Neural cell (in vitro differentiated cells): ENCODE measurements around the gene RNPEP. TPM values are rescaled to one million over a fixed set of nuclear protein-coding genes. Genes with fewer than 3 reads are reported as not detected.
"Not testable (repeated sequence)": the region's sequence is repeated elsewhere in the genome, so short reads cannot be mapped to it uniquely, and the experiment has no call there.

Source experiments
- H2AFZ ChIP-seq: fragments of 200-600, 300-800 bp; sonication (generic), shearing (Covaris generic); 2 replicates; pipeline ENCODE4 v1.6.0; 2014; ENCODE audit warnings: low read depth, mild to moderate bottlenecking, antibody characterized with exemption, low read length, moderate library complexity
- H3F3A ChIP-seq: fragments of 200-600 bp; shearing (Covaris generic); 2 replicates; pipeline ENCODE4 v1.6.1; 2016; ENCODE audit warnings: mild to moderate bottlenecking, moderate library complexity, mixed read lengths, antibody characterized with exemption, low read length; ENCODE audit not compliant: insufficient read depth, poor library complexity, severe bottlenecking
- H3K27ac ChIP-seq: fragments of 200-600, 300-800 bp; sonication (generic), shearing (Covaris generic); 2 replicates; pipeline ENCODE4 v1.5.1; 2014; ENCODE audit warnings: mild to moderate bottlenecking, low read length, moderate library complexity
- H3K27me3 ChIP-seq: fragments of 300-800, 200-600 bp; sonication (generic), shearing (Covaris generic); 2 replicates; pipeline ENCODE4 v1.6.0; 2014; ENCODE audit warnings: mild to moderate bottlenecking, low read depth, low read length, moderate library complexity; ENCODE audit not compliant: insufficient read depth
- H3K36me3 ChIP-seq: fragments of 300-800, 200-600 bp; sonication (generic), shearing (Covaris generic); 2 replicates; pipeline ENCODE4 v1.5.1; 2014; ENCODE audit warnings: mild to moderate bottlenecking, antibody characterized with exemption, low read length, moderate library complexity; ENCODE audit not compliant: insufficient read depth
- H3K4me2 ChIP-seq: fragments of 300-800, 200-600 bp; sonication (generic), shearing (Covaris generic); 2 replicates; pipeline ENCODE4 v1.6.0; 2014; ENCODE audit warnings: mild to moderate bottlenecking, low read length
- H3K4me3 ChIP-seq: fragments of 300-800, 200-600 bp; sonication (generic), shearing (Covaris generic); 2 replicates; pipeline ENCODE4 v1.5.1; 2014; ENCODE audit warnings: mild to moderate bottlenecking, low read length, moderate library complexity
- H3K79me2 ChIP-seq: fragments of 200-600 bp; shearing (Covaris generic); replicated peaks from 2 replicates; pipeline ENCODE4 v1.6.0; 2014; ENCODE audit warnings: mild to moderate bottlenecking, low read length, moderate library complexity; ENCODE audit not compliant: insufficient read depth
- H3K9ac ChIP-seq: fragments of 300-800, 200-600 bp; sonication (generic), shearing (Covaris generic); 2 replicates; pipeline ENCODE4 v1.6.1; 2016; ENCODE audit warnings: mild to moderate bottlenecking, low read length, mixed read lengths
- H3K9me2 ChIP-seq: fragments of 200-600 bp; shearing (Covaris generic); 2 replicates; pipeline ENCODE4 v1.6.1; 2016; ENCODE audit warnings: mild to moderate bottlenecking, low read length, mixed read lengths; ENCODE audit not compliant: insufficient read depth
- H3K9me3 ChIP-seq: fragments of 200-600, 300-800 bp; sonication (generic), shearing (Covaris generic); 2 replicates; pipeline ENCODE4 v1.6.1; 2016; ENCODE audit warnings: mild to moderate bottlenecking, mixed run types, low read length, moderate library complexity, mixed read lengths
- H4K20me1 ChIP-seq: fragments of 200-600 bp; shearing (Covaris generic); 2 replicates; pipeline ENCODE4 v1.6.1; 2016; ENCODE audit warnings: mild to moderate bottlenecking, mixed run types; ENCODE audit not compliant: insufficient read depth
- EP300 ChIP-seq: fragments of 450-650 bp; conservative IDR thresholded peaks from 2 replicates; pipeline ENCODE4 v1.6.1; 2014; ENCODE audit warnings: antibody characterized with exemption, mild to moderate bottlenecking, moderate library complexity; ENCODE audit not compliant: poor library complexity, severe bottlenecking
- EZH2 ChIP-seq: fragments of 200-600, 300-800 bp; shearing (Covaris generic), sonication (generic); IDR thresholded peaks from 2 replicates; pipeline ENCODE4 v1.6.1; 2014; ENCODE audit warnings: antibody characterized with exemption, low read length, borderline replicate concordance, mild to moderate bottlenecking; ENCODE audit not compliant: insufficient read depth, poor library complexity, severe bottlenecking
- MXI1 ChIP-seq: fragments of 450-650 bp; conservative IDR thresholded peaks from 2 replicates; pipeline ENCODE4 v1.6.1; 2014; ENCODE audit warnings: antibody characterized with exemption, mild to moderate bottlenecking; ENCODE audit not compliant: poor library complexity, severe bottlenecking
- POLR2AphosphoS5 ChIP-seq: IDR thresholded peaks from 2 replicates; pipeline ENCODE4 v1.6.1; 2012
- RAD21 ChIP-seq: fragments of 450-650 bp; conservative IDR thresholded peaks from 2 replicates; pipeline ENCODE4 v1.6.1; 2014; ENCODE audit warnings: antibody characterized with exemption, mild to moderate bottlenecking, moderate library complexity
- SMC3 ChIP-seq: fragments of 450-650 bp; conservative IDR thresholded peaks from 2 replicates; pipeline ENCODE4 v1.6.1; 2014; ENCODE audit warnings: antibody characterized with exemption, mild to moderate bottlenecking, moderate library complexity; ENCODE audit not compliant: poor library complexity
- TAF1 ChIP-seq: IDR thresholded peaks from 2 replicates; pipeline ENCODE4 v1.6.1; 2012; ENCODE audit warnings: low read depth
- polyA plus RNA-seq: library from polyadenylated mRNA; depleted of rRNA; stranded (reverse); fragments of >200 nt; gene quantifications from 2 replicates; pipeline ENCODE4 v1.2.3, GENCODE V29; 2014
- TF ChIP-seq, protein P1 (sequence below): fragments of 450-650 bp; IDR thresholded peaks from 2 replicates; pipeline ENCODE4 v1.5.1; 2014; ENCODE audit warnings: antibody characterized with exemption, mild to moderate bottlenecking, moderate library complexity; ENCODE audit not compliant: poor library complexity, severe bottlenecking
- TF ChIP-seq, protein P2 (sequence below): IDR thresholded peaks from 2 replicates; pipeline ENCODE4 v1.6.1; 2012; ENCODE audit warnings: borderline replicate concordance

The RNPEP gene
- polyA plus RNA-seq, 1 donor from 2014 or later: 33.1 TPM

DNA sequence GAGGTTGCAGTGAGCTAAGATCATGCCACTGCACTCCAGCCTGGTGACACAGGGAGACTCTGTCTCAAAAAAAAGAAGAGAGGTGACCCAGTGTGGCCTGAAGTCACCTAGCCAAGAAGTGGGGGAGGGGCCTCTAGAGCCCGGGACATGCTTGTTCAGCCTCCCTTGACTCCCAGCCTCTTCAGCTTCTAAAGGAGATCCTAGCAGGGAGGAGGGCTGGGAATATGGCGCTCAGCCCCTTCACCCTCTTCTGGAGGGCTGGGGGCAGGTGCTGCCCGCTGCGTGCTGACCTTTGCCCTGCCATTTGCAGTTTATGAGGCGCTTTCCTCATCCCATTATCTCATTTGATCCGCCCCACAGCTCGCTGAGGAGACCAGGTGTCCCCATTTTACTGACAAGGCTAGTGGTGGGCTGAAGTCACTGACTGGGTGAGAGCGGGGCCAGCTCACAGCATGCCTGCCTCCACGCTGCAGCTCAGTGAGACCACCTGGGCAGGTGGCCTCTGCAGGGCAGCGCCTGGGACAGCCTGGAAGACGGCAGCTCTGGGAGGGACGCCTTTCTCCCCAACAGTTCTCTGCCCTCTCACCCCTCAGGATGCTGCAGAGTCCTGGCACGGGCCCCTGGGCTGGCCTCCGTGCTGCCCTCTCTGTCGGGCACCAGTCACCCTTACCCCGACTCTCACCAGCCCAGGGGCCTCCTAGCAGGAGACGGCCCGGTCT, 35.5 kb downstream of the RNPEP start:
- Histone ChIP-seq H3K27ac (no peak overlapping the region), H3K79me2 (no peaks in the 10 kb centered on the region), H3K9ac (no peak overlapping the region), H3K9me2 (no peaks in the 10 kb centered on the region), H3F3A (no peaks in the 10 kb centered on the region), H3K9me3 (no peaks in the 10 kb centered on the region), H3K4me3 (no peak overlapping the region), H4K20me1 (no peaks in the 10 kb centered on the region), H3K27me3 (no peaks in the 10 kb centered on the region), H3K4me2 (no peak overlapping the region), H2AFZ (no peak overlapping the region), H3K36me3 (no peaks in the 10 kb centered on the region)
- TF ChIP-seq, protein P1, sequence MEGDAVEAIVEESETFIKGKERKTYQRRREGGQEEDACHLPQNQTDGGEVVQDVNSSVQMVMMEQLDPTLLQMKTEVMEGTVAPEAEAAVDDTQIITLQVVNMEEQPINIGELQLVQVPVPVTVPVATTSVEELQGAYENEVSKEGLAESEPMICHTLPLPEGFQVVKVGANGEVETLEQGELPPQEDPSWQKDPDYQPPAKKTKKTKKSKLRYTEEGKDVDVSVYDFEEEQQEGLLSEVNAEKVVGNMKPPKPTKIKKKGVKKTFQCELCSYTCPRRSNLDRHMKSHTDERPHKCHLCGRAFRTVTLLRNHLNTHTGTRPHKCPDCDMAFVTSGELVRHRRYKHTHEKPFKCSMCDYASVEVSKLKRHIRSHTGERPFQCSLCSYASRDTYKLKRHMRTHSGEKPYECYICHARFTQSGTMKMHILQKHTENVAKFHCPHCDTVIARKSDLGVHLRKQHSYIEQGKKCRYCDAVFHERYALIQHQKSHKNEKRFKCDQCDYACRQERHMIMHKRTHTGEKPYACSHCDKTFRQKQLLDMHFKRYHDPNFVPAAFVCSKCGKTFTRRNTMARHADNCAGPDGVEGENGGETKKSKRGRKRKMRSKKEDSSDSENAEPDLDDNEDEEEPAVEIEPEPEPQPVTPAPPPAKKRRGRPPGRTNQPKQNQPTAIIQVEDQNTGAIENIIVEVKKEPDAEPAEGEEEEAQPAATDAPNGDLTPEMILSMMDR: no peak

DNA sequence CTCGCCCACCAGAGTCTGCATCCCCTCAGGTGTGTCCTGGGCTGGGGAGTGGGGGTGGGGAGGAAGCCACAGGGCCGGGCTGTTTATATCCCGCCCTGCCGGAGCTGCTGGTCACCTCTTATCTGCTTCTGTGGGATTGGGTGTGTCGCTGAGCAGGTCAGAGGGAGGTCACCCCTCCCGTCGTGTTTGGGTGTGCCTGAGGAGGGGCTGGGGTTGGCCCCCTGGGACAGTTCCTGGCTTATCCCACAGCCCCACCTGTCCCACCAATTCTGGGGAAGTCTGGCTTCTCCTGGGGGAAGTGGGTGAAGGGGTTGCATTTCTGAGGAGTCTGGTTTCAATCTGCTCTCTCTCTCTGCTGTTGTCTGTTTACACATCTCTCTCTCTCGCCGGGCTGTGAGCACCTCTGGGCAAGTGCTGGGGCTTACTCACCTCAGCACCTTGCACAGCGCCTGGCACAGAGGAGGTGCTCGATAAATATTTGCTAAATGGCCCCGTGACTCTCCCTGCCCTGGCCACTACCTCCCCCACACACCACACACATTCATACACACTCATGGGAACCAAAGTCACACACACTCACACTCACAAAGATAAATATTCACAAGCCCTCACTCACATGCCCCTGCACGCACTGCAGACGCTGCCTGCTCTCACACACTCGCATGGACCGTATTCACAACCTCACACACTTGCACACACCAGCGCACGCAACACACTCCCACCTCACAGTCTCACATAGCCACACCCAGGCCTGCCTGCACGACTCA, 36.2 kb downstream of the RNPEP start:
- Histone ChIP-seq H3K4me2 (no peak overlapping the region), H3K27ac (no peak overlapping the region), H4K20me1 (no peaks in the 10 kb centered on the region), H3K9me3 (no peaks in the 10 kb centered on the region), H3F3A (no peaks in the 10 kb centered on the region), H3K9ac (no peak overlapping the region), H3K4me3 (no peak overlapping the region), H3K36me3 (no peaks in the 10 kb centered on the region), H2AFZ (no peak overlapping the region), H3K79me2 (no peaks in the 10 kb centered on the region), H3K27me3 (no peaks in the 10 kb centered on the region), H3K9me2 (no peaks in the 10 kb centered on the region)
- TF ChIP-seq, protein P1: no peak
- TF ChIP-seq MXI1: no peak
- no peak for TF ChIP-seq EP300
- no peak for TF ChIP-seq RAD21
- no peak for TF ChIP-seq POLR2AphosphoS5
- TF ChIP-seq, protein P2, sequence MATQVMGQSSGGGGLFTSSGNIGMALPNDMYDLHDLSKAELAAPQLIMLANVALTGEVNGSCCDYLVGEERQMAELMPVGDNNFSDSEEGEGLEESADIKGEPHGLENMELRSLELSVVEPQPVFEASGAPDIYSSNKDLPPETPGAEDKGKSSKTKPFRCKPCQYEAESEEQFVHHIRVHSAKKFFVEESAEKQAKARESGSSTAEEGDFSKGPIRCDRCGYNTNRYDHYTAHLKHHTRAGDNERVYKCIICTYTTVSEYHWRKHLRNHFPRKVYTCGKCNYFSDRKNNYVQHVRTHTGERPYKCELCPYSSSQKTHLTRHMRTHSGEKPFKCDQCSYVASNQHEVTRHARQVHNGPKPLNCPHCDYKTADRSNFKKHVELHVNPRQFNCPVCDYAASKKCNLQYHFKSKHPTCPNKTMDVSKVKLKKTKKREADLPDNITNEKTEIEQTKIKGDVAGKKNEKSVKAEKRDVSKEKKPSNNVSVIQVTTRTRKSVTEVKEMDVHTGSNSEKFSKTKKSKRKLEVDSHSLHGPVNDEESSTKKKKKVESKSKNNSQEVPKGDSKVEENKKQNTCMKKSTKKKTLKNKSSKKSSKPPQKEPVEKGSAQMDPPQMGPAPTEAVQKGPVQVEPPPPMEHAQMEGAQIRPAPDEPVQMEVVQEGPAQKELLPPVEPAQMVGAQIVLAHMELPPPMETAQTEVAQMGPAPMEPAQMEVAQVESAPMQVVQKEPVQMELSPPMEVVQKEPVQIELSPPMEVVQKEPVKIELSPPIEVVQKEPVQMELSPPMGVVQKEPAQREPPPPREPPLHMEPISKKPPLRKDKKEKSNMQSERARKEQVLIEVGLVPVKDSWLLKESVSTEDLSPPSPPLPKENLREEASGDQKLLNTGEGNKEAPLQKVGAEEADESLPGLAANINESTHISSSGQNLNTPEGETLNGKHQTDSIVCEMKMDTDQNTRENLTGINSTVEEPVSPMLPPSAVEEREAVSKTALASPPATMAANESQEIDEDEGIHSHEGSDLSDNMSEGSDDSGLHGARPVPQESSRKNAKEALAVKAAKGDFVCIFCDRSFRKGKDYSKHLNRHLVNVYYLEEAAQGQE: no peak
- TF ChIP-seq TAF1: no peak
- no peak for TF ChIP-seq EZH2
- TF ChIP-seq SMC3: no peak

DNA sequence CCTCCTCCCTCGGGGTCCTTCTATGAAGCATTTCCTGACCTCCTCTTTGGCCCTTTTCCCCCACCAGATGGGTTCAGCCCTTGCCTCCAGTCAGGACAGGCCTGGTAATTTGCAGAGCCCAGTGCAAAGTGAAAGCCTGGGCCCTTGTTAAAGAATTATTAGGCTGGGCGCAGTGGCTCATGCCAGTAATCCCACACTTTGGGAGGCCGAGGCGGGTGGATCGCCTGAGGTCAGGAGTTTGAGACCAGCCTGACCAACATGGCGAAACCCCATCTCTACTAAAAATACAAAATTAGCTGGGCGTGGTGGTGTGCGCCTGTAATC, 36.7 kb downstream of the RNPEP start:
- not testable (repeated sequence) for H3K4me2 ChIP-seq, H3K4me3 ChIP-seq, H3K27me3 ChIP-seq, H2AFZ ChIP-seq, H3K79me2 ChIP-seq, H3F3A ChIP-seq, H3K9me2 ChIP-seq, H3K9me3 ChIP-seq, H3K36me3 ChIP-seq, H4K20me1 ChIP-seq, H3K27ac ChIP-seq, H3K9ac ChIP-seq
